Esophagus (tissue), 2 donors: ENCODE measurements around the gene GLUD1. TPM values are rescaled to one million over a fixed set of nuclear protein-coding genes. Genes with fewer than 3 reads are reported as not detected.
"Not testable (repeated sequence)": the region's sequence is repeated elsewhere in the genome, so short reads cannot be mapped to it uniquely, and the experiment has no call there.

ENCODE experiments used
- H3K27ac ChIP-seq, 2 donors: one replicate each; pipeline ENCODE4 v1.5.1; 2013; ENCODE audit warnings: low read depth in 2 of 2, mild to moderate bottlenecking in 2 of 2, inconsistent platforms in 1 of 2, low read length in 1 of 2, moderate library complexity in 1 of 2
- H3K27me3 ChIP-seq, 2 donors: one replicate each; pipeline ENCODE4 v1.6.1; 2013; ENCODE audit warnings: low read length in 2 of 2, control low read depth in 1 of 2, mild to moderate bottlenecking in 1 of 2; ENCODE audit not compliant: insufficient read depth in 2 of 2, control insufficient read depth in 1 of 2
- H3K36me3 ChIP-seq, 2 donors: one replicate each; pipeline ENCODE4 v1.6.1; 2013; ENCODE audit warnings: low read length in 1 of 2; ENCODE audit not compliant: control insufficient read depth in 2 of 2, insufficient read depth in 2 of 2
- H3K4me1 ChIP-seq, 2 donors: one replicate each; pipeline ENCODE4 v1.6.1; 2013; ENCODE audit warnings: low read length in 1 of 2; ENCODE audit not compliant: control insufficient read depth in 2 of 2, insufficient read depth in 2 of 2
- H3K4me3 ChIP-seq, 2 donors: one replicate each; pipeline ENCODE4 v1.5.1; 2013; ENCODE audit warnings: low read length in 2 of 2, mild to moderate bottlenecking in 2 of 2, low read depth in 1 of 2, moderate library complexity in 1 of 2
- H3K9me3 ChIP-seq, 2 donors: one replicate each; pipeline ENCODE4 v1.6.1; 2013; ENCODE audit warnings: mild to moderate bottlenecking in 2 of 2, low read depth in 1 of 2, low read length in 1 of 2, moderate library complexity in 1 of 2; ENCODE audit not compliant: control insufficient read depth in 2 of 2, insufficient read depth in 1 of 2
- WGBS, 2 donors: extraction: QIAGEN DNeasy Blood & Tissue Kit; methylation state at CpG; one replicate each; pipeline ENCODE4 v1.1.7; 2013; 5-methylcytosine and 5-hydroxymethylcytosine counted together
- polyA plus RNA-seq, 2 donors: library from polyadenylated mRNA; stranded (reverse); fragments of 200-250 nt; gene quantifications; one replicate each; pipeline ENCODE4 v1.2.3, GENCODE V29; 2013
- donor health status: healthy with polysubstance abuse.
- donor health status: Bipolar disorder and iron deficiency.

Gene GLUD1
- polyA plus RNA-seq, 2 donors, result 57.0 to 68.8 TPM

DNA sequence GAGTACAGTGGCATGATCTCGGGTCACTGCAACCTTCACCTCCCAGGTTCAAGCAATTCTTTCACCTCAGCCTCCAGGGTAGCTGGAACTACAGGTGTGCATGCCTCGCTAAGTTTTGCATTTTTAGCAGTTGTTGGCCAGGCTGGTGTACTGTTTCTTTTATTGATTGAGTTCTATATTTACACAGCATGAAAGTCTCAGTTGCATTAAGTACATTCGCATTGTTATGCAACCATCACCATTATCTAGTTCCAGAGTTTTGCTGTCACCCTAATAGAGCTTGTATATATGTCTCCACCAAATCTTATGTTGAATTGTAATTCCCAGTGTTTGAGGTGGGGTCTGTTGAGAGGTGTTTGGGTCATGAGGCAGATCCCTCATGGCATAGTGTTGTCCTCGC, 28.7 kb upstream of the GLUD1 start:
- H3K4me1 ChIP-seq, H3K27ac ChIP-seq, H3K27me3 ChIP-seq, H3K36me3 ChIP-seq, H3K9me3 ChIP-seq, H3K4me3 ChIP-seq: not testable (repeated sequence)
- 80 to 85% methylated on average over 3 of the region's 4 CpGs for WGBS, 2 donors

DNA sequence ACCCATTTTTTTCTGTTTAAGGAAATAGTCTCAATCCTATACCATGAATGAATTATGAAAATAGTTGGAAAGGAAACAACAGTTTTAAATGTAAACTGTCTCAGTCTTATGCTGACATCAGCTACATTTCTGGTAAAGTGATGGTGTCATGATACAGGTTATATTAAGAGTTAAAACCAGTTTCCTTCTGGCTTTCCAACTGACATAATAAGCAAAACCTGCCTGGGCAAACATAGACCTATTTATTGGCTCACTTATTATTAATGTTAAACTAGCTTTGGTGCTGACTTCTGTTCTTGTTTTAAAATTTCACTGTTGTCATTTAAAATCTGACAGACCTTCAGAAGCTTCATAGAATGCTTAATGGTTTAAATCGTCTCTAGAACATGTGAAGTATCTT, 24.4 kb upstream of the GLUD1 start:
- H3K4me3 ChIP-seq, result not testable (repeated sequence)

DNA sequence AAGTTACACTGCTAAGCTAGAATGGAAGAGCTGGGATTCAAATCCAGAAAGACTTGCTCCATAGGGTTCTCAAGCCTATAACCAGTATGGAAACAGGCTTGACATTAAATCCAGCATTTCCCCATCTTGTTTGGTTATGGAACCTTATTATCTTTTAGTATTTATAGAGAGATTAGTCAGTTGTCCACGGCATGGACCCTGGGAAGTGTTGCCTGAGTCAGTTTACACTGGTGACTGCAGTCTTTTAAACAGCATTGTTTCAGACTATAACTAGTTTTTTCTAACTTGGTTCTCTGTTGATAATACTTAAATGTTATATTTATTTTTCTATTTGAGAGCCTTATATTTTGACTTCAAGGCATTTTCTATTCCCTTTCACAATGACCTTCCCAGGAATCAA, 23.5 kb upstream of the GLUD1 start:
- not testable (repeated sequence) for H3K4me1 ChIP-seq, H3K27me3 ChIP-seq, H3K36me3 ChIP-seq, H3K9me3 ChIP-seq, H3K4me3 ChIP-seq, H3K27ac ChIP-seq
- WGBS, 2 donors, result 57 to 75% methylated on average over 1 of the region's 1 CpG

More for the DNA sequence above, 24.4 kb upstream of the GLUD1 start:
- H3K27ac ChIP-seq, H3K4me1 ChIP-seq, H3K9me3 ChIP-seq, H3K36me3 ChIP-seq, H3K27me3 ChIP-seq: not testable (repeated sequence)
- WGBS, 2 donors, result 29% methylated on average over 1 of the region's 1 CpG; no CpG with 5 or more reads in 1 of the 2 donors

DNA sequence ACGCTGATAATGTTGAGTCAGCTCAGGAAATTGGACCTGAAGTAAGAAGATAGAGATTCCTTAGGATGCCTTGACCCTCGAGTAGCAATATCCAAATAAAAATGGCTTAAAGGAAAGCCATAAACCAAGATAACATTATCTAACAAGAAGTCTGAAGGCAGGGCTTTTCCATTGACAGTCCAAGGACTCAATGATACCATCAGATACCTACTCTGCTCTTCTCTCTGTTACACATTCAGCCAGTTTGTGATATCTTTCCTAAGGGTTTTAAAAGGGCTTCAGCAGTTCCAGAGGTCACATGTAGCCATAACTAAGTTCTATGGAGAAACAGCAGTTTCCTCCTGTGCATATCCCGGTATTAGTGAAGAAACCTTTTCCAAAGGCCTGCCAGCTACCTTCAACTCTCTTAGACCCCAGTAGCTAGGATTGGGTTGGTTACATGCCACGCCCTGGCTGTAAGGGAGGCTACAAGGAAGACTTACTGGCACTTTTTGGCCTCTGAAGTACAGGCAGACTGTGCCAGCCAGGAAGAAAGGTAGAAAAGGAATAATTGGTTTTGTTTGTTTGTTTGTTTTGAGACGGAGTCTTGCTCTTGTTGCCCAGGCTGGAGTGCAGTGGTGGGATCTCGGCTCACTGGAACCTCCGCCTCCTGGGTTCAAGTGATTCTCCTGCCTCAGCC, 10.9 kb upstream of the GLUD1 start:
- Histone ChIP-seq H3K27me3 (no peaks in the 10 kb centered on the region), H3K4me3 (no peak overlapping the region), H3K4me1 (no peaks in the 10 kb centered on the region), H3K36me3 (peaks cover 0 to 12% of the 10 kb centered on the region in 2 donors), H3K9me3 (no peaks in the 10 kb centered on the region), H3K27ac (no peak overlapping the region)
- 91 to 93% methylated on average over 7 of the region's 7 CpGs for WGBS, 2 donors

DNA sequence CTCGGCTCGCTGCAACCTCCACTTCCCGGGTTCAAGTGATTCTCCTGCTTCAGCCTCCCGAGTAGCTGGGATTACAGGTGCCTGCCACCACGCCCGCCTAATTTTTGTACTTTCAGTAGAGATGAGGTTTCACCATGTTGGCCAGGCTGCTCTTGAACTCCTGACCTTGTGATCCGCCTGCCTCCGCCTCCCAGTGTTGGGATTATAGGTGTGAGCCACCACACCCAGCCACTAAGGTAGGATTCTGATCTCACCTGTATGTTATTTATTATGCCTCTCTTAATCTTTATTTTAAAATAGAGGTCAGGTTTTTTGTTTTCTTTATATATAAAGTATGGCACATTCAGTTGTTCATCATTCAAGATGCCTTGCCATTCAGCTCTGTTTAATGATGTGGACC, 10.1 kb upstream of the GLUD1 start:
- H3K4me1 ChIP-seq, H3K27me3 ChIP-seq, H3K27ac ChIP-seq, H3K9me3 ChIP-seq, H3K4me3 ChIP-seq: not testable (repeated sequence)
- 87 to 89% methylated on average over 8 of the region's 8 CpGs for WGBS, 2 donors
- H3K36me3 ChIP-seq, result peaks cover 0 to 12% of the 10 kb centered on the region in 2 donors

DNA sequence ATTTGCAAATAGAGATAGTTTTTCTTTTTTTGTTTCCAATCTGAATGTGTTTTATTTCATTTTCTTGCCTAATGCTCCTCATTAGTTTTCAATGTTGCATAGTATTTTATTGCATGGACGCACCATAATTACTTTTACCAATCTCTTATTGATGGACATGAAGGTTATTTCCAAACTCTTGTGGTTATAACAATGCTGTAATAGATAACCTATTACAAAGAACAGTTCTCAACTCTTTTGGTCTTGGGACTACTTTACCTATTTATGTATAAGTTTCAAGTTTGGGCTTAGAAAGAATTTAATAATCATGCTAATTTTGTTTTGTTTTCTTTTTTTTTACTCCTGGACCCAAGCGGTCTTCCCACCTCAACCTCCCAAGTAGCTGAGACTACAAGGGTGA, 7.4 kb upstream of the GLUD1 start:
- peaks cover 0 to 9% of the 10 kb centered on the region in 2 donors for H3K36me3 ChIP-seq
- H3K9me3 ChIP-seq, result no peaks in the 10 kb centered on the region
- 95 to 98% methylated on average over 2 of the region's 2 CpGs for WGBS, 2 donors
- no peak overlapping the region for H3K27ac ChIP-seq
- H3K4me3 ChIP-seq, result no peak overlapping the region
- H3K27me3 ChIP-seq, result no peaks in the 10 kb centered on the region
- no peaks in the 10 kb centered on the region for H3K4me1 ChIP-seq

DNA sequence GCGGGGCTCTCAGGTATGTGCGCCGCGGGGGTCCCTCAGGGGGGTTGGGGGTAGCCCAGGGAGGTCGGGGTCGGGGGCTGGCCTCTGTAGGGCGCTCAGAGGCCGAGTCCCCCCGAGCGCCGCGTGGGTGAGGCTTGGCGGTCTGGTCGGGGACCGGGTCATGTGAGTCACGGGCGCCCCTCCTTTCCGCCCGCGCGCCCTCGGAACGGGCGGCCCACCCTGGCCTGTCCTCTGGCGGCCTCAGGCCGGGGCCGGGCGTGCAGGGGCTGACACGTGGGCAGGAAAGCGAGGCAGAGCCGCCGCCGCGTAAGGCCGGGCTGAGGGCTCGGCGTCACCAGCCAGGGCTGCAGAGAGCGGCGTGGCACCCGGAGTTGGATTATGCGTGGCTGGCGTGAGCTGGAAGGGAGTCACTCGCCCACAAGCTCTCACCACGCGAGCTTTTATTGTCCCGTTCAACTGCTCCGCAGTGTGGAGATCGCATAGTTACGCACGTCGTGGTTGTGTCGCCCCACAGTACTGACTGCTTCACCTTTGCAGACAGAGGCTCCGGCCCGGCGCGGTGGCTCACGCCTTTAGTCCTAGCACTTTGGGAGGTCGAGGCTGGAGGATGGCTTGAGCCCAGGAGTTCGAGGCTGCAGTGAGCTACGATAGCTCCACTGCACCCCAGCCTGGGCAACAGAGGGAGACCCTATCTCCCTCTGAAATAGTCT, 748 bp upstream of the GLUD1 start:
- H3K9me3 ChIP-seq, result no peaks in the 10 kb centered on the region
- no peaks in the 10 kb centered on the region for H3K4me1 ChIP-seq
- H3K27ac ChIP-seq, result peak overlapping the region; percentile 98 to 100
- H3K36me3 ChIP-seq, result peaks cover 0 to 3% of the 10 kb centered on the region in 2 donors
- H3K27me3 ChIP-seq, result no peaks in the 10 kb centered on the region
- WGBS, 2 donors, result 1% methylated on average over 50 to 60 of the region's 60 CpGs
- H3K4me3 ChIP-seq, result peak overlapping the region; percentile 68 to 76

DNA sequence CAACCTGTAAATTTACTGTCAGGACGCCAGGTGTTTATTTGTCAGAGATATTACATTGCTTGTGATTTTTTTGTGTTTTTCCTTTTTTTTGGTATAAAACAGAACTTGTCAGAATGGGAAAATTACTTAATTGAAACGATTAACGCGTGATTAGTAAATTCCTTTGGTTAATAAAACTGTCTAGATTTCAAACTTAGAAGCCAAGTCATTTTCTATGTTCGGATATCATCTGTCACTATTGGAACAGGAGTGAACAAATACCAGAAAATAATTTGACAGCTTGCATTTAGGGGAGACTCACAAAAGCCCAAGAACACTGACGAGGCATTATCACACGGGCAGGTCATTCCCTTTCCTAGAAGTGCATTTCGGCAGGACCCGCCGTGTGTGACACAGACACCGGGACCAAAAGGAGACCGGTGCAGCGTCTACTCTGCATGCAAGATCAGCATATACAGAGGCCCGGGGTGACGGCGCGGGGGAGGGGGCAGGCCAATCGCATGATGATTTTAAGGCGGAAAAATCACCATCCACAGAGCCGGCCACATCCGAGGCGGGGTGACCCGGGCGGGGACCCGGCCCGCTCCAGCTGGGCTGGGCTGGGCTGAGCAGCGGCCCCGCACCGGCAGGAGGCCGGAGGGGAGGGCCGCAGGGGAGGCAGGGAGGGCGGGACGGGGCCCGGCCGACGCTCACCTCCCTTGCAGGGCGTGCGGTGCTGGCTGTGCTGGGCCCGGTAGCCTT, 841 bp downstream of the GLUD1 start:
- Histone ChIP-seq H3K9me3 (no peaks in the 10 kb centered on the region), H3K36me3 (peaks cover 0 to 3% of the 10 kb centered on the region in 2 donors), H3K4me1 (no peaks in the 10 kb centered on the region), H3K27me3 (no peaks in the 10 kb centered on the region), H3K27ac (peak overlapping the region; percentile 99 to 100), H3K4me3 (peak overlapping the region; percentile 68 to 97)
- 1% methylated on average over 33 to 39 of the region's 39 CpGs for WGBS, 2 donors

DNA sequence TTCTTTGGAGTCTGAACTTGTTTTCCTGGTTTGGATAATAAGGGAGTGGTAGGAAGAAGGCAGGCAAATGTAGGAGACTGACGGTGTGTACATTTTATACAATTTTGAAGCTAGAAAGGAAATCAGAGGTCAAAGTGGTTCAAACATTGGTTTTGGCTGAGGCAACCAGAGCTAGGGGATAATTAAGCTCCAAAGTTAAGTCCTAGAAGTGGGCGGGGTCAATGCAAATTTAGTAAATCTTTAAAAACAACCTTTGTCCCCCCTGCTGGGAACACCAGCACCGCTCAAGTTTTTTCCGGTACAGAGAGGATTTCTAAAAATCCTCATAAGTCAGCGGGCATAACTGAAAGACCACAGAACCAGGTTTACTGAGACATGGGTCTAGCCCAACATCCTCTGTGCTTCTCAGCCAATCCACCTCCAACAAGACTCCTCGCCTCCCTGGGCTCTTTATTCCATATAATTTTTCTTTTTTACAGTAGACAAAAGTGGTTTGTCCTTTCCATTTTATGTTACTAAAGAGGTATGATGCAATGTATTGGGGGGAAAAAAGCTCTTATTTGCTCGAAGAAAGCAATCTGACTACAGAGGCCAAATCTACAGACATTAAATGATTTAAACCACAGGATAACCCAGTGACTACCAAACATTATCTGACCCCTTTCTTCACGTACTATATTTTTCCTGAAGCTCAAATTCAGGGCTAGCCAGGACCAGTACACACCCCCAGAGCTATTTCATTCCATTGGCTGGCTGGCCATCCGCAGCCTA, 1.6 kb downstream of the GLUD1 start:
- H3K4me3 ChIP-seq, result peak overlapping the region; percentile 36 to 68
- H3K9me3 ChIP-seq, result no peaks in the 10 kb centered on the region
- H3K27ac ChIP-seq, result peak overlapping the region; percentile 86 to 100
- 3 to 4% methylated on average over 9 of the region's 9 CpGs for WGBS, 2 donors
- H3K36me3 ChIP-seq, result peaks cover 0 to 3% of the 10 kb centered on the region in 2 donors
- no peaks in the 10 kb centered on the region for H3K27me3 ChIP-seq
- H3K4me1 ChIP-seq, result no peaks in the 10 kb centered on the region
